ENCODE results near the gene HIGD2A. TPM values are rescaled to one million over a fixed set of nuclear protein-coding genes. Genes with fewer than 3 reads are reported as not detected.

The HIGD2A gene, protein sequence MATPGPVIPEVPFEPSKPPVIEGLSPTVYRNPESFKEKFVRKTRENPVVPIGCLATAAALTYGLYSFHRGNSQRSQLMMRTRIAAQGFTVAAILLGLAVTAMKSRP
- 242 TPM for polyA plus RNA-seq

DNA sequence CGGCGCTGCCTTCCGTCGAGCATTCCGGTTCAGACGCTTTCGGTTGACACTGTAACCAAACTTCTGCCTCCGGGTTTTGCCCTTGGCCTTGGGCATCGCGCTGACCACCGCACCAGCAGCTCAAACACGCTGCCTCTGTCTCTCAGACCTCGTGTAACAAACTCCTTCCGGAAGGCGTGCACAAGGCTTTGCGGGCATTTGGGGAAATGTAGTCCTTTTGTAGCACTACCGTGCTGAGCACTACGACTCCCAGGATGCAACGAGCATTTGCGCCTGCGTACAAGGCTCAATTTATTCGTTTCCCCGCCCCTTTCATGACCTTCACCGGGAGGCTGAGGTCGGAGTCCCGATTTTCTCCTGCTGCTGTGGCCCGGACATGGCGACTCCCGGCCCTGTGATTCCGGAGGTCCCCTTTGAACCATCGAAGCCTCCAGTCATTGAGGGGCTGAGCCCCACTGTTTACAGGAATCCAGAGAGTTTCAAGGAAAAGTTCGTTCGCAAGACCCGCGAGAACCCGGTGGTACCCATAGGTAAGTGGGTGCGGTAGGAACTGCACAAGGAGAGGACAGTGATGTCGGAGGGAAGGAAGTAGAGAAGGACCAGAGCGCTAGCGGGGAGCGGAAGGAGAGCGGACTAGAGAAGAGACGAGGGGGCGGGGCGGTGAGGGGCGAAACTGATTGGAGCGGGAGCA lies at the start of gene HIGD2A, which contains the start of gene NOP16:
Gene HIGD2A (plus strand): TSS at position 308 of the 691 bp plus-strand sequence. CDS start 69 bp downstream, at position 377.
Gene NOP16 (minus strand): TSS at position 155 of the 691 bp plus-strand sequence. CDS start 59 bp downstream, at position 96.
- Mint-ChIP-seq H3K9me3 (no peaks in the 10 kb centered on the region), H3K4me1 (peaks cover 8 to 21% (median 17%) of the 10 kb centered on the region in 3 donors), H3K36me3 (peaks cover 1% of the 10 kb centered on the region), H3K27ac (peak within 1 kb of the TSS; percentile 98 to 100 (median 99)), H3K27me3 (no peaks in the 10 kb centered on the region), H3K4me3 (peak within 1 kb of the TSS; percentile 99 to 100 (median 100))

DNA sequence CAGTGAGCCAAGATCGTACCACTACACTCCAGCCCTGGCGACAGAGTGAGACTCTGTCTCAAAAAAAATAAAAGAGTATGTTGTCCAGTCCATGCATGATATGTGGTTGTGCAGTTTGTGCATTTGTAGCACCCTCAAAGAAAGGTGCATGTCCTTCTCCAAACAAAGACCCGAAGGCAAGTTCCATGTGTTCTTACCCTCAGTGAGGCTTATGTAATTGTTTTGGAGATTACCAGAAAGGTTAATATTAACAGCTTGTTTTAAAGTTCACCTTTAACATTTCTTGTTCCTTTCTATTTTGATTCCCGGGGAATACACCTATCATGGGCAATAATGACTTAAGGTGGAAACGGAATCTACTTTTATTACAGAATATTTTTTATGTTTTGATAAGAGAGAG lies 49.2 kb upstream of the HIGD2A start:
- Mint-ChIP-seq H3K27ac (peak overlapping the region in 1 of 3 donors; percentile 20), H3K9me3 (no peaks in the 10 kb centered on the region), H3K4me3 (no peak overlapping the region), H3K36me3 (peaks cover 6% of the 10 kb centered on the region), H3K4me1 (no peaks in the 10 kb centered on the region), H3K27me3 (no peaks in the 10 kb centered on the region)

DNA sequence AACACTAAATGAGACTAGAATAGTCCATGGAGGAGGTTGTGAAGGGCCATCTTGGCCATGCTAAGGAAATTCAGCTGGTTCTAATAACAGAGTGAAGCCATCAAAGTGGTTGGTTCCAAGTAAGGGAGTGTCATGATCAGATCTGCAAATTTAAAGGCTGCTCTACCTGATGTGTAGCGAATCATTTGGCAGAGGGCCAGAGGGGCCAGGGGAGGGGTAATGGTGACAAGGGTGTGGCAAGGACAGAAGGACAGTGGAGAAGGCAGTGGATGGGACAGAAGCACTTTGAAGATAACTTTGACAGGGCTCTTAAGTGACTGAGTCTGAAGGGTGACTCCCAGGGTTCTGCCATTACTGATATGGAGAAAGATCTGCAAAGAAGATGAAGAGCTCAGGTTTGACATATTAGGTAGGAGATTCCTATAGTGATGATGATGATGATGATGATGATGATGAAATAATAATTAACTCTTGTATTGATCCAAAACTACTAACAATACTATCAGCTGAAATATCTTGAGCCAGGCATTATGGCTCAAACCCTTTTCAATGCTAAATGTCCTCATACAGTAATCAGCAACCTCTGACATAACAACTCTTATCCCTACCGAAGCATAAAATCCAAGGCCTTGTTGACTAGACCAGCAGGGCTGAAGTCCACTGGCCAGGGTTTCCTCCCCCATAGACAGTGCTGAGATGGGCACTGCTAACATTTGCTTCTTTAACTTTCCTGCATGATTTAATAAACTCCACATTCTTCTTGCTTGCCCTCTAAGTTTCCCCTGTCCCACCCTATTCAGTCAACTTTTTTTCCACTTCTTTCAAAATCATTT lies 47.0 kb upstream of the HIGD2A start:
- H3K36me3 Mint-ChIP-seq = peaks cover 6% of the 10 kb centered on the region
- H3K27ac Mint-ChIP-seq = no peak overlapping the region
- no peak overlapping the region for H3K4me3 Mint-ChIP-seq
- H3K4me1 Mint-ChIP-seq = no peaks in the 10 kb centered on the region
- H3K9me3 Mint-ChIP-seq = no peaks in the 10 kb centered on the region
- H3K27me3 Mint-ChIP-seq = no peaks in the 10 kb centered on the region

DNA sequence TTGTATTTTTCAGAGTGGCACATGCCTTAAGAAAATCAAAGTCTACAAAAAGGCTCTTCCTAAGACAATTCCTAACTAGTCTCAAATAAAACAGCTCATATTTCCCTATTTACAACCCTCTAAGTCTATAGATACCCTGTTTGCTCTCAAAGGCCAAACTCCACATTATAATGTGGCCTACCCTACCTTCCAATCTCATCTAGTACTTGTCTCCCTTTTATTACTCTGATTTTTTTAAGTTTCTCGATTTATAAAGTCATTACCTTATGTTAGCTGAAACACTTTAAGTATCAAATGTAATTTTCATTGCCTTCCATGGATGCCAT lies 46.4 kb upstream of the HIGD2A start:
- H3K27me3 Mint-ChIP-seq = no peaks in the 10 kb centered on the region
- H3K36me3 Mint-ChIP-seq = peaks cover 6% of the 10 kb centered on the region
- no peak overlapping the region for H3K27ac Mint-ChIP-seq
- no peak overlapping the region for H3K4me3 Mint-ChIP-seq
- no peaks in the 10 kb centered on the region for H3K4me1 Mint-ChIP-seq
- H3K9me3 Mint-ChIP-seq = no peaks in the 10 kb centered on the region

DNA sequence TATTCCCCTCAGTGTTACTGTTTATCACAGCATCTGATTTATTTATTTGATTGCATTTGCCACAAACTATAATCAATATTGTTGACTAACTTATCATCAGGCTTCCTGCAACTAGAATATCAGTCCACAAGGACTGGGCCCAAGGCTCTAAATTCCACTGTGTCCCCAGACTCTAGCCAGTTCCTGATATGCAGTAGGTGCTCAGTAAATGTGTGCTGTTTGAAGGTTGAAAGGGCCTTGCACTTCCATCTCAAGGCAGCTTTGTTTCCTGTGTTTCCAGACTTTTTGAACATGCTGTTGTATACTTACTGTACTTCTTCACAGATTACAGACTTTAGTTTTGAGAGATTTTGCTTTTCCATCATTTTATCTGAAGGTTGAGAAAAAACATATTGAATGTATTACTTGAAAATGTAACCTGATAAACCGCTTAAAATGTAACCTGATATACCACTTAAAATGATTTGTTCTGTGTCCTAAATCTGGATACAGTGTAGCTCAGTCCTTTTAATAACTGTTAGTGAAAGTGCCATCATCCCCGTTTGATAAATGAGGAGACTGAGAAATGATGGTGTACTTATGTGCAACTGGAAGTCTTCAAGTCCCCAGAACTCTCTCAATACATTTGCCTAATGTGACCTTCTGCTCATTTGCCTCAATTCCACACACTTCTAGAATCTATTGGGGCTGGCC lies 45.6 kb upstream of the HIGD2A start:
- H3K4me1 Mint-ChIP-seq = no peaks in the 10 kb centered on the region
- H3K9me3 Mint-ChIP-seq = no peaks in the 10 kb centered on the region
- H3K27ac Mint-ChIP-seq = peak overlapping the region in 2 of 3 donors; percentile 18 to 76
- no peaks in the 10 kb centered on the region for H3K27me3 Mint-ChIP-seq
- no peak overlapping the region for H3K4me3 Mint-ChIP-seq
- H3K36me3 Mint-ChIP-seq = peaks cover 6% of the 10 kb centered on the region

DNA sequence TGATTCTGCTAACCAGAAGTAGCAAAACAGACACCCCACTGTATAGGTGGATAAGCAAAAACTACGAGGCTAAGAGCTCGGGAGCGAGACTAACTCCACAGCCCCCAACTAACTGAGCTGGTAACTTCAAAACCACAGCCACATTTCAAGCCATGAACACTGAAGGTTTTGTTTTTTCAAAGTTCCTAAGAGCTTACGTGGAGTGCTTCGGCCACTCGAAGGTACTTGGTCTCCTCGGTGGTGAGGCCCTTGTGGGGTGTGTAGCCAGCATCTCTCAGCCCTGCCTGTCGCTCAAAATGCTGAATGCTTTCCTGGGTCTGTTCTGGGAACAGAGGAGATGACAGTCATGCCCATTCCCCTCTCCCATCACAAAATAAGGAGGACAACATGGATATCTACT lies 38.1 kb upstream of the HIGD2A start:
- Mint-ChIP-seq H3K9me3 (no peaks in the 10 kb centered on the region), H3K36me3 (no peaks in the 10 kb centered on the region), H3K27ac (no peak overlapping the region)

DNA sequence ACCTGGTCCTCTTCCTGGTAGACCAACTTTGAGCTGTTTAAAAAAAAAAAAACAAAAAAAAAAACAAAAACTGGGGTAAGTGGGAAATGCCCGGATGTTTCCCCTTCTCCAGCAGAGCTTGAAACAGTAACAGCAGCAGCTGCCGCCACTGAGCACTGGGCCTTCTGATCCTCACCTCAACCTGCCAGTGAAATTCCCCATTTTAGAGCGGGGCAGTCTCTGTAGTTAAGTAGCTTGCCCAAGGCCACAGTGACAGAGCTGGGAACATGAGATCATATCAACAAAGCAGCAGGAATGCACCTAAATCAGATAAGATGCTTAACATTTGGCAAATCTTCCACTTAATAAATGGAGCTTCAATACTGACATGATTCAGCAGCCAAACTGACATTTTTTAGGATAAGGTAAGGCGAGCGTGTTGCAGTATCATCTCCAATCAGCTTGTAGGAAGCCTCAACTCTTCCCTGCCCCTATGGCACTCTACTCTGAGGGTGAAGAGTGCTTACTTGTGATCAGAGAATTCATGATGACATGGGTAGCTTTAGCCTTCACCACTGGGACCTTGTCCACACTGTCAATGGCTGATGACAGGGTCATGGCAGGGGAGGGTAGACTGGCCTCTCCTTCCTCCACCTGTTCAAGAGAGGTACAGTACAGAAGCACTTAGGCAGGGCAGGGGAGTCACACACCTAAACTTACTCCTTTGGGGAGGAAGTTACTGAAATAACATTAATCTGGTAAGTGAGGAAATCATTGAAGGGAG lies 36.3 kb upstream of the HIGD2A start:
- Mint-ChIP-seq H3K4me3 (no peak overlapping the region), H3K9me3 (no peaks in the 10 kb centered on the region)

More for the DNA sequence above, 38.1 kb upstream of the HIGD2A start:
- Mint-ChIP-seq H3K4me3 (no peak overlapping the region), H3K27me3 (no peaks in the 10 kb centered on the region), H3K4me1 (peaks cover 0 to 14% (median 8%) of the 10 kb centered on the region in 3 donors)

DNA sequence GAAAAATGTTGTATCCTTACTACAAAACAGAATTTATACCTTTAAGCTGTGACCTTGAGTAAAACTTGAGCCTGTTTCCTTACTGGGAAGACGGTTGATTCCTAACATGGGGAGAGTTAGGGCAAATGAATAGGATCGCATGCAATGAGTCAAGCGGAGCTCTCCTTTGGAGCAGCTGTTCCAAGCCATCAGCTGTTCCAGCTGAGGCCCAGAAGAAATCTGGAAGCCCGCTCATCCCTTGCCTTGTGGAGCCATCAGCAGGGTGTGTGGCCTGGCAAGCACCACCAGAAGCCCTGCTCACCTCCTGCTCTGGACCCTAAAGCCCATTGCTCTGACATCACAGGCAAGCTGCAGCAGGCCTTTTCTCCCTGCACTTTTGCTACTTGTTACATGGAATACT lies 35.0 kb upstream of the HIGD2A start:
- Mint-ChIP-seq H3K27ac (no peak overlapping the region), H3K4me3 (no peak overlapping the region), H3K36me3 (no peaks in the 10 kb centered on the region), H3K4me1 (peaks cover 2 to 20% (median 15%) of the 10 kb centered on the region in 3 donors), H3K27me3 (no peaks in the 10 kb centered on the region), H3K9me3 (no peaks in the 10 kb centered on the region)

More for the DNA sequence above, 36.3 kb upstream of the HIGD2A start:
- Mint-ChIP-seq H3K27ac (peak overlapping the region in 2 of 3 donors; percentile 25 to 83), H3K27me3 (no peaks in the 10 kb centered on the region), H3K36me3 (no peaks in the 10 kb centered on the region), H3K4me1 (peaks cover 0 to 14% (median 10%) of the 10 kb centered on the region in 3 donors)

DNA sequence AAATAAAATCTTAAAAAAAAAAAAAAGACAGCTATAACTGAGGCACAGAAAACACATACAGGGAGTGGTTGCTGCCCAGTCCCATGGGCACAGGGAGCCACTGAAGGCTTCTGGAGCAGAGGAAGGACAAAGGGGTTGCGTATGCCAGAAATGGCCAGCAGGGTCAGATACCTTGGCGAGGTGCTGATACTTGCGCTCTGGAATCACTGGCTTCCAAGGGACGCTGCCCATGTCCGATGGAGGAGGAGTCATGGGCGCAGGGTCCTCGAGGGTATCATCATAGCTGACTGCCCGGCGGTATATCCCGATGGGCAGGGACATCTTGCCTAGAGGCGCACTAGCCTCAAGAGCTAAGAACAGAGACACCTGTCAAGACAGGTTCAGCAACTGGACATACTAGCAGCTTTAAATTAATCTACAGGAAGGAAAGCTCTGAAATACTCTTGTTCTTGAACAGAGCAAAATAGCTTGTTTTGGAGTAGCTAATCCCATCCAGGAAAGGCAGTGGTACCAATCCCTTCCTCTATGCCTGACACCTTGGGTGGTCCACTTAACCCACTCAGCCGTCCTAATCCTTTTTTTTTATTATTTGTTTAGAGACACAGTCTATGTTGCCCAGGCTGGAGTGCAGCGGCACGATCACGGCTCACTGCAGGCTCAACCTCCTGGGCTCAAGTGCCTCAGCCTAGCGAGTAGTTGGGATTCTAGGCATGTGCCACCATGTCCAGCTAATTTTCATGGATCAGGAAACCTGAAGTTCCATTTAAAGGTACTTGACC lies 33.0 kb upstream of the HIGD2A start:
- Mint-ChIP-seq H3K27me3 (no peaks in the 10 kb centered on the region), H3K4me3 (peak overlapping the region in 1 of 4 donors; percentile 40), H3K9me3 (no peaks in the 10 kb centered on the region), H3K36me3 (no peaks in the 10 kb centered on the region), H3K27ac (no peak overlapping the region), H3K4me1 (peaks cover 7 to 26% (median 21%) of the 10 kb centered on the region in 3 donors)

DNA sequence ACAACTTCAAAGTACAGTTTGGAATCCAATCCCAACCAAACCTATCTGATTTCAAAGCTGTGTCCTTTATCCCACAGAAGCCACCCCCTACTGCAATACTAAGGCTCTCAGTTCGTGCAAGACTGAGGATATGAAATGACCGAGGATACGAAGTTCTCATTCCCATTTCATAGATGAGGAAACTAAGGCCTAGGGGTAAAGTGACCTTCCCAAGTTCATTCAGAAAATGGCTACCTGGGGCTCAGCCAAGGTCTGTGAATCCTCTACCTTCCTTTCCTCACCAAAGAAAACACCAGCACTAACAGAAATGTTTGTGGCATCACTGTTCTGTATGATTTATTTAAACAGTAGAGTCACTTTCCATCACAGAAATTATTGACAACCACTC lies 32.4 kb upstream of the HIGD2A start:
- Mint-ChIP-seq H3K36me3 (no peaks in the 10 kb centered on the region), H3K4me3 (peak overlapping the region in 1 of 4 donors; percentile 40), H3K9me3 (no peaks in the 10 kb centered on the region), H3K27ac (no peak overlapping the region), H3K27me3 (no peaks in the 10 kb centered on the region), H3K4me1 (peaks cover 7 to 29% (median 26%) of the 10 kb centered on the region in 3 donors)

DNA sequence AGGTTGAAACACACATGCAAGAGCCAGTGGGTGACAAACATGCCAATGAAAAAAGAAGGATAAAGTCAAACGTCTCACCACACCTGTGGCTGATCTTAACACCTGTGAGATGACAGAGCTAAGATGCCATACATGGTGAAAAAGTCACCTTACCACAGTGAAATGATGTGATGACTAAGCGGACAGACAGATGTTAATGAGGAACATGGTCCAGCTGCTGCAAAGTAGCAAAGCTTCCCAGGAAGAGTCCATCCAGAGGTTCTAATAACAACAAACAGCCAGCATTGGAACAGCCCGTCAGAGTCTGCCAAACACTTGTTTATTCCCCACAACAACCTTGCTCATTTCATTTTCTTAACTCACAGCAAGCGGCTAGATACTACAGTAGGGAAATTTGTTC lies 28.9 kb upstream of the HIGD2A start:
- H3K27ac Mint-ChIP-seq = peak overlapping the region in 1 of 3 donors; percentile 63
- H3K4me1 Mint-ChIP-seq = peaks cover 12 to 35% (median 28%) of the 10 kb centered on the region in 3 donors
- H3K36me3 Mint-ChIP-seq = no peaks in the 10 kb centered on the region
- H3K9me3 Mint-ChIP-seq = no peaks in the 10 kb centered on the region
- no peaks in the 10 kb centered on the region for H3K27me3 Mint-ChIP-seq
- H3K4me3 Mint-ChIP-seq = peak overlapping the region; percentile 71 to 94 (median 84)

DNA sequence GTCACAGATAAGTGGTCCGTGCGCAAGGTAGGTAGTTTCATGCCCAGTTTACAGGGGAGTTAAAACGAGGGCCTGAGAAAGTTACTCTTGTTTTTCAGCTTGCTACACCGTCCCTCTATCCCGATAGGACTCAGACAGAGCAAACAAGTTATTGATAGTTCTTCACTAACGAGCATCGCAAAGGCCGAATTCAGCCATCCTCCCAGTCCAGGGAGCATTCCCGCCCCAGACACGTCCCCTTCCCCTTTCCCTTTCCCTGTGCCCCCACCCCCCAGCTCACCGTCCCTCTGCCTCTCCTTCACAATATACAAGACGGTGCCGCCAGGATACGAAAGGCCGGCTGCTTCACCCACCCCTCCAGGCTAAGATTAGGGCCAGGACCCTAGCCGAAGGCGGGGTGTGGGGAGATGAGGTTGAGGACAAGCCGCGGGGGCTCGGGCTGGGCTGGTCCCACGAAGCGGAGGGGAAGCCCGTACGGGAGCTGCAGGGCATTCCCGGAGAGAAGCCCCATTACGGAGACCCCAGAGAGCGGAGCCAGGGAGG lies 27.6 kb upstream of the HIGD2A start:
- peak overlapping the region; percentile 83 to 97 (median 97) for H3K27ac Mint-ChIP-seq
- no peaks in the 10 kb centered on the region for H3K36me3 Mint-ChIP-seq
- H3K27me3 Mint-ChIP-seq = no peaks in the 10 kb centered on the region
- H3K4me3 Mint-ChIP-seq = peak overlapping the region; percentile 91 to 99 (median 99)
- H3K4me1 Mint-ChIP-seq = peaks cover 12 to 31% (median 28%) of the 10 kb centered on the region in 3 donors
- no peaks in the 10 kb centered on the region for H3K9me3 Mint-ChIP-seq

DNA sequence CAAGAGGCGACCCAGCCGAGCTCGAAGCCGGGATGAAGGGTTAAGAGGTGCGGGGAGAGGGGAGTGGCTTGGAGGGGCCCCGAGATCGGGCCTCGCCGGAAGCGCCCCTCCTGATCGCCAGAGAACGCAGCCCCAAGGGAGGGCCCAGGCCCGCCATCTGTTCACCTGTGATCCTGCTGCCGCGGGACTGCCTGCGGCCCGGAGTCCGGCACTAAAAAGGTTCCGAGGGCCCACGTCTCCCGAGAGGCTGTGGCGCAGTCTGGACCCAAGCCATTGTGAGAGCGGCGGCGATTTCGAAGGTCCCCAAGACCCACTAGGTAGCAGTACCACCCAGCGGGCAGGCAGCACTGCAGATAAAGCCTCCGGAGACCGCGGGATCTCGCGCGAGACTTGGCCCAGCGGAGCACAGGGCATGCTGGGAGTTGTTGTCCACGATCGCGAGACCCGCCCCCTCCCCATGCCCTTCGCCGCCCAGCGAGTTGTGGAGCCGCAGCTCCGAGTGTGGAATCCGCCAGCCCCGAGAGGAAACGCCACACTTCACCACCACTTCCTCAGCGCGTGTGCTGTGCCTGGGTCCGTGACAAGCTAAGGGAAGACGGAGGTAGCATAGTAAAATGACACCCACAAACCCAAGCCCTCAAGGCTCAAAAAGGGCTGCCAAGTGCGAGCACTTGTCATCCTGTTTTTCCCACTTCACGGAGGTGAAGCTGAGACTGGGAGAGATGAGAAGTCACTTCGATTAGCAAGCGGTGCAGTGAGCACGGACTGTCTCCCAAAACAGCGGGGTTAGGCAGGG lies 26.9 kb upstream of the HIGD2A start, which contains the start of gene KIAA1191:
Gene KIAA1191 (minus strand): TSS at position 328 of the 796 bp plus-strand sequence. CDS start 2,256 bp downstream, outside the sequence.
- H3K27ac Mint-ChIP-seq = peak within 1 kb of the TSS; percentile 83 to 97 (median 97)
- no peaks in the 10 kb centered on the region for H3K36me3 Mint-ChIP-seq
- no peaks in the 10 kb centered on the region for H3K9me3 Mint-ChIP-seq
- peak within 1 kb of the TSS; percentile 91 to 99 (median 99) for H3K4me3 Mint-ChIP-seq
- peaks cover 13 to 31% (median 30%) of the 10 kb centered on the region in 3 donors for H3K4me1 Mint-ChIP-seq
- H3K27me3 Mint-ChIP-seq = no peaks in the 10 kb centered on the region

All from IgD-negative memory B cell (primary cell).